Measurements from ENCODE around the gene TAC3. TPM values are rescaled to one million over a fixed set of nuclear protein-coding genes. Genes with fewer than 3 reads are reported as not detected.
"Not testable (repeated sequence)": the region's sequence is repeated elsewhere in the genome, so short reads cannot be mapped to it uniquely, and the experiment has no call there.

TAC3 gene
- total and polyA plus RNA-seq, 8 donors = 0.23 to 4.4 TPM; not detected in 6

- FAIRE-seq (no peak), ATAC-seq (no peak), DNase-seq (no peak)
- H3K27ac ChIP-seq = no peak overlapping the region
- TF ChIP-seq CTCF (IDR thresholded peaks at IDR 0.05) = no peak
- H3K9me3 ChIP-seq = no peaks in the 10 kb centered on the region
- no peaks in the 10 kb centered on the region for H3K4me1 ChIP-seq
- H3K4me3 ChIP-seq = no peak overlapping the region
- no peaks in the 10 kb centered on the region for H3K36me3 ChIP-seq
- WGBS, 2 donors = 65 to 76% methylated on average over 4 of the region's 4 CpGs
- H3K27me3 ChIP-seq = no peaks in the 10 kb centered on the region
- intact Hi-C loops (cut with DNase I) = no loop called here
These were observed 32.9 kb downstream of the TAC3 start for GRCh38 chr12:56983386-56983785.

- WGBS, 2 donors = 79 to 89% methylated on average over 3 of the region's 3 CpGs
- H3K4me3 ChIP-seq; intact Hi-C loops (cut with DNase I); H3K4me1 ChIP-seq; ATAC-seq; H3K27ac ChIP-seq; H3K27me3 ChIP-seq; DNase-seq; H3K36me3 ChIP-seq; H3K9me3 ChIP-seq; FAIRE-seq: not testable (repeated sequence)
These were observed 33.6 kb downstream of the TAC3 start for GRCh38 chr12:56982578-56983236.

- no peak for TF ChIP-seq CTCF (IDR thresholded peaks at IDR 0.05)
- ATAC-seq = no peak
- no peaks in the 10 kb centered on the region for H3K9me3 ChIP-seq
- H3K4me3 ChIP-seq = no peak overlapping the region
- no peak for FAIRE-seq
- 92 to 98% methylated on average over 4 of the region's 4 CpGs for WGBS, 2 donors
- DNase-seq = no peak
- no peaks in the 10 kb centered on the region for H3K4me1 ChIP-seq
- H3K27ac ChIP-seq = no peak overlapping the region
- intact Hi-C loops (cut with DNase I) = no loop called here
- H3K36me3 ChIP-seq = no peaks in the 10 kb centered on the region
- no peaks in the 10 kb centered on the region for H3K27me3 ChIP-seq
These were observed 35.3 kb downstream of the TAC3 start for GRCh38 chr12:56980941-56981530.

- DNase-seq = no peak
- no peak for ATAC-seq
- Histone ChIP-seq H3K27ac (no peak overlapping the region), H3K27me3 (no peaks in the 10 kb centered on the region), H3K4me3 (no peak overlapping the region), H3K9me3 (no peaks in the 10 kb centered on the region), H3K4me1 (no peaks in the 10 kb centered on the region), H3K36me3 (no peaks in the 10 kb centered on the region)
- FAIRE-seq = no peak
- no peak for TF ChIP-seq CTCF (IDR thresholded peaks at IDR 0.05)
- intact Hi-C loops (cut with DNase I) = no loop called here
- 94 to 96% methylated on average over 6 of the region's 6 CpGs for WGBS, 2 donors
These were observed 36.1 kb downstream of the TAC3 start for GRCh38 chr12:56980268-56980667.

- H3K36me3 ChIP-seq = no peaks in the 10 kb centered on the region
- H3K4me3 ChIP-seq = no peak overlapping the region
- intact Hi-C loops (cut with DNase I) = no loop called here
- no peaks in the 10 kb centered on the region for H3K27me3 ChIP-seq
- no peak overlapping the region for H3K27ac ChIP-seq
- no peaks in the 10 kb centered on the region for H3K9me3 ChIP-seq
- FAIRE-seq = no peak
- DNase-seq = no peak
- no peak for ATAC-seq
- TF ChIP-seq CTCF (IDR thresholded peaks at IDR 0.05) = no peak
- 96 to 98% methylated on average over 3 of the region's 3 CpGs for WGBS, 2 donors
- no peaks in the 10 kb centered on the region for H3K4me1 ChIP-seq
These were observed 36.7 kb downstream of the TAC3 start for GRCh38 chr12:56979628-56980027.

Data from pancreas (tissue), 10 donors.